MV-4-11 (cell line): ENCODE measurements around the gene LYST.

Experiments used
- DNase-seq: peaks from one replicate; lab custom pipeline; 2025; lab: John Stamatoyannopoulos, UW

LYST gene

DNA sequence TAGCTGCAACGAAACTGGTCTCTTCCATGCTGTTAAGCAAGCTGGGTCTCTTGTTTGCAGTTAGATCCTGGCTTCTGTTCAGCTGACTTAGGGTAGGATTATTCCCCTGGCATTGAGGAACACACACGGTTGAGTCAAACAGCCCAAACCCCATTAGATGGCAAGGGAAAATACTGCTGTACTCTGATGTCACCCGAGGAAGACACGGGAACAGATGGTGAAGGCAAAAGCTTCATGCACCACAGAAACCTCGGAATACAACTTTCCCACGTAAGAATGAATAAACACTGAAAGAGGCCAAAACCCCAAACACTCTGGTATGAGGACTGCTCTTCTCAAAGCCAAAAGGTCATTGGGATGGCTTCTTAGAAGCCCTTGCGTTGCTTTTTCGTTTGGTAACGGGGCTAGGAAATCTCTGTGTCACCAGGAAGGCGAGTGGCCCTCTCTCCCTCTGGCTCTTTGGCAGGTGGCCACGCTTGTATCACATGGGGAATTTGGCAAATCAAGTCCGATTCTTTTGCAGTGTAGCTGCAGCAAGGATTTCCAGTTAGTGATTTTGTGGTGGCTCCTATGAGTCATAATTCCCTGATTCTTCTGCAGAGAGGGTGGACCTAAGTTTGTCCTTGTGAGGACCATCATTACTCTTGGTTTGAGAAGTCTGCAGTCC is 16.7 kb upstream of the LYST start:
- DNase-seq, result peak; percentile 62

- DNase-seq, result no peak
Observed at GRCh38 chr1:235882816-235883215, 16.1 kb upstream of the LYST start.

- DNase-seq, result no peak
Observed at GRCh38 chr1:235881930-235882700, 15.4 kb upstream of the LYST start.

DNA sequence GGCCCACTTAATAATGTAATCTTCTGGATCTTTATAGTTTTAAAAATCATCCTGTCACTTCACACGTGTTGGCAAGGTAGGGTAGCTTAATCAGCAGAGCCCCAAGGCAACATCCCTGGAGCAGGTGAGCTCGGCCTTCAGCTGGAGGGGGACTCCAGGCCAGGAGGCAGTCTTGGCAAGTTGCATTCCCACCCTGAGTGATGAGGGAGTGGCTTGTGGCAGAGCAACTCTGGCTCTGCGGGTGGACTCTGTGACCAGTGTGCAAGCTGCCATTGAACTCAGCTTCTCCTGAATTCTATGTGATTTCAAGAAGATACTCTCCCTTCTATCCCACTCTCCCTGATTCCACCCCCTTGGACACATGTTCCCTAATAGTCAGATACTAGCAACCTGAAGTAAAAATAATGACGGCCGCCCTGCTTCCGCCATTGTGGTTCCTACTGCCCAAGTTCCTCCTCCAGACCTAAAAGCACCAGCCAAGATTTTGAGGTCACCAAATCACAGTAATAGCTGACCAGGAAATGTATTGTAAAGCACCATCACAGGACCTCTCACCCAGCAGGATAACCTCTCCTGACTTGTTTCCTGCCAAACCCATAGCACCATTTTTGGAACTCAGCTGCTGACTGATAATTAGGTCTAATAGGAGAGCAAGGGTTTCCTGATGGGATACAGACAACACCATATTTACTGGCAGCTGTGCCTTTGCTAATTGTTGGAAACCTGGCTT is 11.5 kb upstream of the LYST start:
- no peak for DNase-seq

DNA sequence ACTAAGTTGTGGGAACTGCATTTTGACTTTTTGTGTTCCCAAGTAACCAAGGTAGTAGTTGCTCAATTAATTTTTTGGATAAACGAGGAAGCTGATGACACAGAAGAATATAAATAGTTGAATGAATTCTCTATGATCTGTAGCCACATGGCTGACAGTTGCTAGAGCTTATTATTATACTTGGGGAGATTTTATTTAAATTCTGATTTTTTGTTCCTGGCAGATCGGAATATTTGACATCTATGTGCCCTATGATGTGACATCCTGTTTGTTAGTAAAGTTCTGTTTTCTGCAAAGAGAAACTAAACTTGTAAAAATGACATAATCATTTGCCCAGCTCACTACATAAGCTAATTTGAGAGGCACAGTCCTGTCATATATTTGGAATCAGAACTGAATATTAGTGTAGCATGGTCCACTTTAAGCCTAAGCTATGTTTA is 9.7 kb upstream of the LYST start:
- DNase-seq, result no peak

DNA sequence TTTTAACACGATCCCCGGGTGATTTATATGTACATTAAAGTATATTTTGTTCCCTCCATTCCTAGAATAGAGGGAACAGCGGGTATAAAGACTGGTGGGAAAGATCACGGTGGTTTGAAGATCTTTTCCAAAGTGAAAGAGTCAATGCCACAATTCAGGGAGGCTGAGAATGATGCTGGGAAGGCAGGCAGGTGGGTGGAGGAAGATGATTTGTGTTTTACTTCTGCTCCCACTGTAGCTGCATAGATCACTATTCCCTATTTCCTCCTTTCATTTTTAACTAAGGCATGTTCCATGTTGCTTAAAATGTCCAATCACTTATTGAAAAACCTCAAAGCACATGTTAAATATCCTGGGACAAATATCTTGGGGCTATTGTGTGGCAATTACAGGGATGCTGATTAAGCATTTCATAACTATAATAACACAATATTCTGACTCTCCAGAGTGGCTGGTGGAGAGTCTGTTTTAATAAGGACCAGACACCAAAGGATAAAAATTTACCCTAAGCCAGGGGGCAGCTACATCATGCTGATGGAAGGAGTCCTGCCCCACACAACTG is 8.4 kb upstream of the LYST start:
- no peak for DNase-seq

- DNase-seq, result no peak
Observed at GRCh38 chr1:235874261-235874660, 7.6 kb upstream of the LYST start.

DNA sequence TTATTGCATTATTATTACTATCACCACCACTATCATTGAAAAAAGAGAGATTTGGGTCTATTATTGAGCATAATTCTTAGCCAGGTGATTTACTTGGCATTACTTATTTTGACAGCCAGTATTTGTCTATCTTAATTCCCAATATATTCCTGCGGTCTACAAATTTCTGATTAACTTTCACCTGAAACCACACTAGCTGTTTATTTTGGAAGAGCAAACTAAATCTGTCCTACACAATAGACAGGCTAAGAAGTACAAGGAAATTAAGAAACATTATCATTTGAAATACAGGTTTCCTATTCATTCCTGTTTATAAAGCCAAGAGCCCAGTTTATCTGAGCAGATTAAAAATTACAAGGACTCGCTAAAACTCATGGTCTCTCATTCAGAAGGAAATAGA is 6.9 kb upstream of the LYST start:
- no peak for DNase-seq

- DNase-seq, result no peak
Observed at GRCh38 chr1:235873045-235873444, 6.3 kb upstream of the LYST start.

DNA sequence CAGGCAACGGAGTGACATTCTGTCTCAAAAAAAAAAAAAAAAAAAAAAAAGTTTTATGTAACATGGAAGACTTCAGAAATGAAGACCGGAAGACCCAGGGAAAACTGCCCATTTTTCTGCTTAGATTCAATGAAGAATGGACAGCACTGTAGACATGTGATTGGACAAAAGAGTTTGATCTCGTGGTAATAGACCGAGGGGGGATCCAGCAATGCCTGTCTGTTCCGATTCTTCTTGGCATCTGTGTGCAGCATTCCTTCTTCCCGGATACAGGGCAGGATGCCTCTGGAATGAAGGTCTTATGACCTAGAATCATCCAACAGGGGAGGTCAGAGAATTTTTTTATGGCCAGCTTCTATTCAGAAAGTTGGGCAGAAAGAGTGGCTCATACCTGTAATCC is 5.6 kb upstream of the LYST start:
- DNase-seq, result no peak

- DNase-seq, result no peak
Observed at GRCh38 chr1:235867903-235868469, 1.3 kb upstream of the LYST start.

DNA sequence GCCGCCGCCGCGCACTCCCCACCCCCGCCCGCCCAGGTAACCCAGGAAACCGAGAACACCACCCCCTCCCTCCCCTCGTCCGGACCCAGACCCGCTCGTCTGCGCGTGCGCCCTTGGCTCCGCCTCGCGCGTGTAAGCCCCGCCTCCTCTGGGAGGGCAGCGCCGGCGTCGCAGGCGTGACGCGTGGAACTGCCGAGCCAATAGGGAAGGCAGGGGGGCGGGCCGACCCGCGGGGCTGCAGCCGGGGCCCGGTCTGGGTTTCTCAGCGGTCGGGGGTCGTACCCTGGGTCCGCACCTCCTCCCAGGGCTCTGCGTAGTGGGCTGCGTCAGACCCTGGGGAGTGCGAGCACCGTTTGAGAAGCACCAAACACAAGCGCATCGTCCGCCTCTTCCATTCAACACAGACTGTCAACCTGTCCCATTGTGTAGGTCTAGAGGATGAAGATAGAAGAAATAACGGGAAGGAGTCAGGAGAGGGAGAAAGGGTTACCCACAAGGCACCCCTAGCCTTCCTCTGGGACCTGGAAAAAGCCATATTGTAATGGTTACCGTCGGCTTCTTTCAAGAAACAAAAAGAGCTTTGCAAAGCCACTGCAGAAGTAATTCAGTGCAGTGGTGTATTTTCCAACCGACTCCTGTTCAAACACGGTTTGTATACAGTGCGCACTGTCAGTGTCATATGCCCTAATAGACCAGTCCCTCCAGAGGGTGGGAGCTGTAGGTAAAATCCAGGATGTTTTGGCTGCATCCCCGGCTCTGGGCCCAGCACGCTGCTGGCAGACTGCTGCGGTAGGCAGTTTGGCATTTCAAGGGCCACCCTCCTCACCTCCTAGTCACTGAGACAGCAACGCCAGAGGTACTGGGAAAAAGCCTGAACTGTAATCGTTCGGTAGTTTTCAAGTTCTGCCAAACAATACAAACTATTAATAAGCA is 473 bp upstream of the LYST start:
- DNase-seq, result peak; percentile 93

GRCh38 chr1:235865565-235866204 is 1.0 kb downstream of the LYST start:
- no peak for DNase-seq

DNA sequence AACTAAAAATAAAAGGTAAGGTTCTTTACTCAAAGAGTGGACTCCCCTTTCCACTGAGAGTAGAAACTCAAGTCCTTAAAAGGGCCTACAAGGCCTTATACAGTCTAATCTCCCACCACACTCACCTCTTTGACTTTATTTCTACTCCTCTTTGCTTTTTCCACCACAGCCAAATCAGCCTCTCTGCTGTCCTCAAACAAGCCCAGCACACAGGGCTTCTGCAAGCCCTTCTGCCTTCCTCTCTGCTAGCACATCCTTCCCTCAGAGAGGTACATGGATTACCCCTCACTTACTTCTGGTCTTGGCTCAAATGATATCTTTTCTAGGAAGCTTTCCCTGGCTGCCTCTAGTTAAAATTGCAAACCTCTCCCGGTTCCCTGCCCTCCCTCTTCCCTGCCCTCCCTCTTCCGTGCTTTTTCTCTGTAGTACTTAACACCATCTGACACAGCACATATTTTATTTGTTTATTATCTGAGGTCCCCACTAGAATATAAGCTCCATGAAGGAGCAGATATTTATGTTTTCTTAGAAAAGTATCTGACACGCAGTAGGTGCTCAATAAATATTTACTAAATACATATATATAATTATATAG is 1.7 kb downstream of the LYST start:
- no peak for DNase-seq

DNA sequence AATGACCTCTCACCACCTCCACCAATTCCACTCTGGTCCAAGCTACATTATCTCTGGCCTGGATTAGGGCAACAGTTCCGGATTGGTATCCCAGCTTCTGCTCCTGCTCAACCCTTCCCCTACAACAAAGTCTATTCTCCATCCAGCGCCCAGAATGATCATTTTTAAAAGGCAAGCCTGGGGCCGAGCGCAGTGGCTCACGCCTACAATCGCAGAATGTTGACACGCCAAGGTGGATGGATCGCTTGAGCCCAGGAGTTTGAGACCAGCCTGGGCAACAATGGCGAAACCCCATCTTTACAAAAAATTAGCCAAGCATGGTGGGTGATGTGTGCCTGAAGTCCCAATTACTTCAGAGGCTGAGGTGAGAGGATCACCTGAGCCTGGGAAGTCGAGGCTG is 2.2 kb downstream of the LYST start:
- no peak for DNase-seq

DNA sequence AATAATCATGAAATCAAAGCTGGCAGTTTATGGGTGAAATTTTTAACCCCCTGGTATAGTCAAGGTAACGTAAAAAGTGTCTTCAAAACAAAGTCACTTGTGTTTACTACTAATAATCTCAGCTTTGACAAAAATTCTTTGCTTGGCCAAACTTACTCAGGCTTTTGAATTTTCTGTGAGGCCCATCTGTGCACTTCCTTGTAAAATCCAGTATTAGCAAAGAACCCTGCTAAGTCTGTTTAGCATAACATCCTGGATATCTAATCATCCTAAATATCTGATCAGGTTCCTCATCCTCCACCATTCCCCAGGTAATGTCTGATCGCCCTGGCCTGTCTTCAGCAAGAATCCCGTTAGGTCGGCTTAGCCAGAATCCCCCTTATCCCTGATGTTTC is 3.0 kb downstream of the LYST start:
- no peak for DNase-seq

- DNase-seq, result no peak
Observed at GRCh38 chr1:235861857-235862256, 4.8 kb downstream of the LYST start.

- no peak for DNase-seq
Observed at GRCh38 chr1:235860829-235861228, 5.9 kb downstream of the LYST start.

- no peak for DNase-seq
Observed at GRCh38 chr1:235859789-235860188, 6.9 kb downstream of the LYST start.

DNA sequence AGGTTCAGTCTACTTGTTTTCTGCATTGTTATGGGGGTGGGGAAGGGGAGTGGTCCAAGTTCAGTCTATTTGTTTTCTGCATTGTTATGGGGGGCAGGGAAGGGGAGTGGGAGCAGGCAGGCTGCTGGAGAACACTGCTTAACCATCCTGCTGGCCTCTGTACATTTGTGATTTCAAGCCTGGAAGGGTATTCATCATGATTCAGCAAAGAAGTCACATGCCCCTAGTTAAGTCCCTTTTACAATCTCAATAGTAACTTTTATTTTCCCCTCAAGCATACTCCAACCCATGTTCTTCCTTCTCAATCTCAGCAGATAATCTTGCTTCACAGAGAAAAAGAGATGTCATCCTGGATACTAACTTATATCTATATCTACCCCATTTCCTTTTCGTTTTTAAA is 7.9 kb downstream of the LYST start:
- no peak for DNase-seq
